GM23338 (cell line): Measurements from ENCODE around the gene COL24A1. TPM values are rescaled to one million over a fixed set of nuclear protein-coding genes. Genes with fewer than 3 reads are reported as not detected.

ENCODE experiments used
- ATAC-seq: fragments of 200-7000 bp; cut with Tn5 transposase; 3 replicates; pipeline ENCODE4 v1.9.1; 2020
- DNase-seq: peaks from one replicate; pipeline ENCODE4 v3.0.0-alpha.2; 2015; ENCODE audit warnings: low spot score
- H2AFZ ChIP-seq: fragments of 200-600 bp; sonication (generic); 2 replicates; pipeline ENCODE4 v1.8.0; 2016; ENCODE audit warnings: antibody characterized with exemption, mild to moderate bottlenecking, moderate library complexity
- H3F3A ChIP-seq: fragments of 200-600 bp; sonication (generic); replicated peaks from 2 replicates; pipeline ENCODE4 v1.8.0; 2017; ENCODE audit warnings: antibody characterized with exemption, mixed run types, low read depth
- H3K27ac ChIP-seq: fragments of 200-600 bp; sonication (generic); 2 replicates; pipeline ENCODE4 v1.6.1; 2016; ENCODE audit warnings: low read depth
- H3K27me3 ChIP-seq: fragments of 200-600 bp; sonication (generic); 2 replicates; pipeline ENCODE4 v1.8.0; 2016; ENCODE audit warnings: mild to moderate bottlenecking, mixed run types, moderate library complexity; ENCODE audit not compliant: insufficient read depth
- H3K36me3 ChIP-seq: fragments of 200-600 bp; sonication (generic); 2 replicates; pipeline ENCODE4 v1.8.0; 2016; ENCODE audit warnings: mild to moderate bottlenecking; ENCODE audit not compliant: insufficient read depth
- H3K4me1 ChIP-seq: fragments of 200-600 bp; sonication (generic); 2 replicates; pipeline ENCODE4 v1.8.0; 2016; ENCODE audit warnings: mild to moderate bottlenecking, moderate library complexity; ENCODE audit not compliant: insufficient read depth
- H3K4me2 ChIP-seq: fragments of 200-600 bp; sonication (generic); 2 replicates; pipeline ENCODE4 v1.7.1; 2017; ENCODE audit warnings: mixed run types
- H3K4me3 ChIP-seq: fragments of 200-600 bp; sonication (generic); 2 replicates; pipeline ENCODE4 v1.6.1; 2016; ENCODE audit warnings: mixed run types
- H3K79me2 ChIP-seq: fragments of 200-600 bp; sonication (generic); replicated peaks from 2 replicates; pipeline ENCODE4 v1.8.0; 2017; ENCODE audit warnings: mild to moderate bottlenecking; ENCODE audit not compliant: insufficient read depth
- H3K9me2 ChIP-seq: fragments of 200-600 bp; sonication (generic); 2 replicates; pipeline ENCODE4 v1.8.0; 2017; ENCODE audit not compliant: insufficient read depth
- H4K20me1 ChIP-seq: fragments of 200-600 bp; sonication (generic); replicated peaks from 2 replicates; pipeline ENCODE4 v1.8.0; 2017; ENCODE audit warnings: mild to moderate bottlenecking; ENCODE audit not compliant: insufficient read depth
- H3K27ac Mint-ChIP-seq: 2 replicates; pipeline ENCODE4 v1.8.0; 2020; ENCODE audit warnings: inconsistent platforms, mild to moderate bottlenecking, moderate library complexity, mixed read lengths
- H3K27me3 Mint-ChIP-seq: 3 replicates; pipeline ENCODE4 v1.8.0; 2022; ENCODE audit warnings: low read depth, mild to moderate bottlenecking, moderate library complexity, mixed read lengths, inconsistent platforms; ENCODE audit not compliant: insufficient read depth, poor library complexity
- H3K36me3 Mint-ChIP-seq: 3 replicates; pipeline ENCODE4 v1.8.0; 2021; ENCODE audit warnings: low read depth, mild to moderate bottlenecking, inconsistent platforms, moderate library complexity, mixed read lengths
- H3K4me1 Mint-ChIP-seq: 3 replicates; pipeline ENCODE4 v1.8.0; 2020; ENCODE audit warnings: mild to moderate bottlenecking, inconsistent platforms, mixed read lengths
- H3K4me3 Mint-ChIP-seq: 3 replicates; pipeline ENCODE4 v1.8.0; 2021; ENCODE audit warnings: moderate library complexity, mild to moderate bottlenecking, inconsistent platforms, mixed read lengths
- H3K9me3 Mint-ChIP-seq: 3 replicates; pipeline ENCODE4 v1.8.0; 2020; ENCODE audit warnings: moderate library complexity, mild to moderate bottlenecking, inconsistent platforms, mixed read lengths
- CREB1 ChIP-seq: fragments of 250-450 bp; sonication (Bioruptor Pico); IDR thresholded peaks from 2 replicates; pipeline ENCODE4 v1.5.0; 2020; ENCODE audit warnings: low read depth, mild to moderate bottlenecking, moderate library complexity
- CTCF ChIP-seq, 2 experiments: fragments of 200-600 bp in 1 of 2; sonication (generic) in 1 of 2; conservative IDR thresholded peaks; 2 replicates each; pipeline versions ENCODE4 v1.5.1 to v1.6.1; 2016 to 2017; ENCODE audit warnings: antibody characterized with exemption in 2 of 2, low read depth in 2 of 2, mild to moderate bottlenecking in 2 of 2, moderate library complexity in 1 of 2
- ETS1 ChIP-seq: IDR thresholded peaks from 2 replicates; pipeline ENCODE4 v1.6.1; 2016; ENCODE audit warnings: antibody characterized with exemption
- EZH2 ChIP-seq: fragments of 200-600 bp; sonication (generic); IDR thresholded peaks from one replicate; pipeline ENCODE4 v1.8.0; 2017; ENCODE audit warnings: antibody characterized with exemption, mild to moderate bottlenecking, low read depth; ENCODE audit not compliant: unreplicated experiment
- EZH2phosphoT487 ChIP-seq: fragments of 200-600 bp; sonication (generic); IDR thresholded peaks from one replicate; pipeline ENCODE4 v1.8.1; 2018; ENCODE audit warnings: antibody characterized with exemption; ENCODE audit not compliant: unreplicated experiment
- JUNB ChIP-seq: IDR thresholded peaks from one replicate; pipeline ENCODE4 v1.6.1; 2016; ENCODE audit warnings: antibody characterized with exemption; ENCODE audit not compliant: unreplicated experiment
- POLR2AphosphoS5 ChIP-seq: IDR thresholded peaks from 2 replicates; pipeline ENCODE4 v1.6.1; 2016; ENCODE audit warnings: antibody characterized with exemption, low read depth
- REST ChIP-seq: IDR thresholded peaks from one replicate; pipeline ENCODE4 v1.6.1; 2018; ENCODE audit warnings: antibody characterized with exemption; ENCODE audit not compliant: unreplicated experiment
- STAT1 ChIP-seq: IDR thresholded peaks from one replicate; pipeline ENCODE4 v1.6.1; 2016; ENCODE audit warnings: antibody characterized with exemption; ENCODE audit not compliant: unreplicated experiment
- ZNF114 ChIP-seq: fragments of 250-450 bp; sonication (Bioruptor Pico); IDR thresholded peaks from 2 replicates; pipeline ENCODE4 v1.5.0; 2020; ENCODE audit warnings: mild to moderate bottlenecking, moderate library complexity
- ZNF331 ChIP-seq: fragments of 250-450 bp; sonication (Bioruptor Pico); IDR thresholded peaks from 2 replicates; pipeline ENCODE4 v1.5.0; 2020; ENCODE audit warnings: low read depth, mild to moderate bottlenecking, moderate library complexity
- ZNF462 ChIP-seq: fragments of 250-450 bp; sonication (Bioruptor Pico); IDR thresholded peaks from 2 replicates; pipeline ENCODE4 v1.5.0; 2020; ENCODE audit warnings: mild to moderate bottlenecking, moderate library complexity
- polyA plus RNA-seq: library from polyadenylated mRNA; unstranded; fragments of >200 nt; fragmentation: Nextera tagmentation; extraction: Ambion mirVana; gene quantifications from 2 replicates; pipeline ENCODE4 v1.2.1, GENCODE V29; 2016
- total RNA-seq: library from RNA; depleted of rRNA; stranded (reverse); fragments of >200 nt; shearing (Covaris generic); gene quantifications from 2 replicates; pipeline ENCODE4 v1.2.3, GENCODE V29; 2014

Gene COL24A1
- total and polyA plus RNA-seq, 2 experiments from 2014 or later, result 1.2 to 2.1 TPM

- no peak overlapping the region for H3K27ac ChIP-seq
- no peaks in the 10 kb centered on the region for H4K20me1 ChIP-seq
- TF ChIP-seq ZNF462 (no peak), CTCF (conservative IDR thresholded peaks at IDR 0.05; ENCODE audit: low read depth in 2 of 2) (no peak), POLR2AphosphoS5 (no peak), ZNF114 (no peak), EZH2 (no peak), CREB1 (CRISPR knock-in tag) (no peak), ETS1 (no peak), EZH2phosphoT487 (no peak), REST (no peak), STAT1 (no peak), JUNB (no peak), ZNF331 (CRISPR knock-in tag) (no peak)
- no peak overlapping the region for H3K4me3 ChIP-seq
- H3K36me3 ChIP-seq, result no peaks in the 10 kb centered on the region
- Mint-ChIP-seq H3K27me3 (peaks cover 6% of the 10 kb centered on the region), H3K36me3 (0 out of 3 replicates have a peak, but pooled peaks cover 5% of the 10 kb centered on the region), H3K4me3 (no peak overlapping the region), H3K4me1 (peaks cover 22% of the 10 kb centered on the region), H3K27ac (no peak overlapping the region), H3K9me3 (peaks cover 4% of the 10 kb centered on the region; the same call in 1 of the 3 replicates)
- DNase-seq, result no peak
- peaks cover 7% of the 10 kb centered on the region for H3K4me1 ChIP-seq
- H3K79me2 ChIP-seq, result no peaks in the 10 kb centered on the region
- H3F3A ChIP-seq, result no peaks in the 10 kb centered on the region
- no peak overlapping the region for H3K4me2 ChIP-seq
- H3K9me2 ChIP-seq, result no peaks in the 10 kb centered on the region
- no peaks in the 10 kb centered on the region for H3K27me3 ChIP-seq
- no peak for ATAC-seq
- no peak overlapping the region for H2AFZ ChIP-seq
These were observed 51.1 kb downstream of the COL24A1 start for GRCh38 chr1:86105533-86105866.
